IPS DF 19.7 (cell line): ENCODE measurements around the gene IDH1.
"Not testable (repeated sequence)": the region's sequence is repeated elsewhere in the genome, so short reads cannot be mapped to it uniquely, and the experiment has no call there.

Experiments
- DNase-seq: peaks from one replicate; pipeline ENCODE4 v3.0.0-alpha.2; 2013; ENCODE audit warnings: low read depth, low spot score

The IDH1 gene

GRCh38 chr2:208221873-208222272 lies 33.0 kb downstream of the IDH1 start:
- DNase-seq: not testable (repeated sequence)

- no peak for DNase-seq
Measured at GRCh38 chr2:208210688-208211451, 44.0 kb downstream of the IDH1 start.

GRCh38 chr2:208208335-208209085 lies 46.4 kb downstream of the IDH1 start:
- no peak for DNase-seq

- no peak for DNase-seq
Measured at GRCh38 chr2:208207769-208208168, 47.1 kb downstream of the IDH1 start.

GRCh38 chr2:208204166-208204565 lies 50.7 kb downstream of the IDH1 start:
- no peak for DNase-seq

- no peak for DNase-seq
Measured at GRCh38 chr2:208195531-208195930, 59.3 kb downstream of the IDH1 start.

GRCh38 chr2:208192611-208193236 lies 62.1 kb downstream of the IDH1 start:
- no peak for DNase-seq

- no peak for DNase-seq
Measured at GRCh38 chr2:208189810-208190503, 64.9 kb downstream of the IDH1 start, which contains the start of gene C2orf80. TSS of gene C2orf80 (minus strand) at chr2:208190030. CDS start at chr2:208186986, 3,044 bp downstream.

GRCh38 chr2:208189069-208189809 lies 65.6 kb downstream of the IDH1 start:
- DNase-seq: no peak

GRCh38 chr2:208186893-208187292 lies 68.0 kb downstream of the IDH1 start:
- DNase-seq: no peak

- DNase-seq: no peak
Measured at GRCh38 chr2:208186465-208186864, 68.4 kb downstream of the IDH1 start.
